Measurements from ENCODE around the gene BANF1.
"Not testable (repeated sequence)": the region's sequence is repeated elsewhere in the genome, so short reads cannot be mapped to it uniquely, and the experiment has no call there.

Gene BANF1

GRCh38 chr11:65978391-65979238 lies 23.7 kb upstream of the BANF1 start:
- DNase-seq, result no peak

- DNase-seq, result no peak
Measured at GRCh38 chr11:65979261-65979759, 23.0 kb upstream of the BANF1 start.

GRCh38 chr11:65981101-65981740 lies 21.1 kb upstream of the BANF1 start:
- no peak for DNase-seq

- DNase-seq, result no peak
Measured at GRCh38 chr11:65981972-65982823, 20.1 kb upstream of the BANF1 start.

GRCh38 chr11:65982824-65983588 lies 19.3 kb upstream of the BANF1 start:
- DNase-seq, result no peak

- DNase-seq, result no peak
Measured at GRCh38 chr11:65983589-65983987, 18.7 kb upstream of the BANF1 start.

- DNase-seq, result no peak
Measured at GRCh38 chr11:65987336-65987735, 15.0 kb upstream of the BANF1 start.

- peak; percentile 39 for DNase-seq
Measured at GRCh38 chr11:65988791-65989592, 13.3 kb upstream of the BANF1 start.

GRCh38 chr11:65992056-65992455 lies 10.2 kb upstream of the BANF1 start:
- no peak for DNase-seq

- DNase-seq, result no peak
Measured at GRCh38 chr11:65997286-65997685, 5.0 kb upstream of the BANF1 start.

- DNase-seq, result no peak
Measured at GRCh38 chr11:66002648-66003225, 434 bp downstream of the BANF1 start.

GRCh38 chr11:66003291-66003690 lies 988 bp downstream of the BANF1 start:
- DNase-seq, result no peak

- no peak for DNase-seq
Measured at GRCh38 chr11:66004186-66004585, 1.9 kb downstream of the BANF1 start.

- no peak for DNase-seq
Measured at GRCh38 chr11:66006134-66006890, 4.0 kb downstream of the BANF1 start.

GRCh38 chr11:66006891-66007176 lies 4.5 kb downstream of the BANF1 start:
- no peak for DNase-seq

- DNase-seq, result no peak
Measured at GRCh38 chr11:66007201-66007634, 4.9 kb downstream of the BANF1 start.

GRCh38 chr11:66008095-66008467 lies 5.8 kb downstream of the BANF1 start:
- no peak for DNase-seq

- no peak for DNase-seq
Measured at GRCh38 chr11:66008468-66009101, 6.3 kb downstream of the BANF1 start.

GRCh38 chr11:66010036-66010435 lies 7.7 kb downstream of the BANF1 start:
- DNase-seq, result not testable (repeated sequence)

GRCh38 chr11:66011239-66011784 lies 9.0 kb downstream of the BANF1 start:
- no peak for DNase-seq

All from GOT3 (cell line).